ENCODE measurements around the gene KCNQ5. TPM values are rescaled to one million over a fixed set of nuclear protein-coding genes. Genes with fewer than 3 reads are reported as not detected.

The KCNQ5 gene
- total RNA-seq, 4 donors from 2014 or later: 0.96 to 3.4 (median 1.5) TPM

DNA sequence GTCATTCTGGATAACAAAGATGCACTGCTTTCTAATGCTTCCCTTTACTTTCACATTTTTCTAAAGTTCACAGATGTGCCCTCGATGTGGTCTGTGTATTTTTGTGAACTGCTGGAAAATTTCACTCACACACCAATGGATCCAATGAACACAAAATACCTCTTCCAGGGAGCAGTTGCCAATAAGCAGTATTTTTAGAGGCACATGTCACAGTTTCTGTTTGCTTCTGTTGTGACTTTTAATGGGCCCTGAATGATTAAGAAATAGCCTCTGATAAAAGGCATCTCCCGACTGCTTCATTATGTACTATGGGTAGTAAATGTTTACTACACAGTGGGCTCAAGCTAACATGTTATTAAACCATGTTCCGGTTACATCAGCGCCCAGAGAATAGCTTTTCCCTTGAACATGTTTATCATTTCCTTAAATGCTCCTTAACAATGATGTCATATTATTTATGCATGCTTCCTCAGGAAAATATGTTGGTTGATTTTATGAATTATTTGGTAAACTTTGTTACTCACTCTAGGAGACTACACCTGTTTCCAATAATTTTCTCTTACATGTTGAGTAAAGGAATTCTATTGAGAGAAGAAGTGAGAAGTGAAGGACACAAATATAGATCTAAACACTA is 188.0 kb downstream of the KCNQ5 start:
- TF ChIP-seq, protein P1, sequence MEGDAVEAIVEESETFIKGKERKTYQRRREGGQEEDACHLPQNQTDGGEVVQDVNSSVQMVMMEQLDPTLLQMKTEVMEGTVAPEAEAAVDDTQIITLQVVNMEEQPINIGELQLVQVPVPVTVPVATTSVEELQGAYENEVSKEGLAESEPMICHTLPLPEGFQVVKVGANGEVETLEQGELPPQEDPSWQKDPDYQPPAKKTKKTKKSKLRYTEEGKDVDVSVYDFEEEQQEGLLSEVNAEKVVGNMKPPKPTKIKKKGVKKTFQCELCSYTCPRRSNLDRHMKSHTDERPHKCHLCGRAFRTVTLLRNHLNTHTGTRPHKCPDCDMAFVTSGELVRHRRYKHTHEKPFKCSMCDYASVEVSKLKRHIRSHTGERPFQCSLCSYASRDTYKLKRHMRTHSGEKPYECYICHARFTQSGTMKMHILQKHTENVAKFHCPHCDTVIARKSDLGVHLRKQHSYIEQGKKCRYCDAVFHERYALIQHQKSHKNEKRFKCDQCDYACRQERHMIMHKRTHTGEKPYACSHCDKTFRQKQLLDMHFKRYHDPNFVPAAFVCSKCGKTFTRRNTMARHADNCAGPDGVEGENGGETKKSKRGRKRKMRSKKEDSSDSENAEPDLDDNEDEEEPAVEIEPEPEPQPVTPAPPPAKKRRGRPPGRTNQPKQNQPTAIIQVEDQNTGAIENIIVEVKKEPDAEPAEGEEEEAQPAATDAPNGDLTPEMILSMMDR (IDR thresholded peaks at IDR 0.05): no peak
- TF ChIP-seq EP300 (IDR thresholded peaks at IDR 0.05) (no peak), POLR2AphosphoS5 (IDR thresholded peaks at IDR 0.05) (no peak), POLR2A (IDR thresholded peaks at IDR 0.05) (no peak)
- Histone ChIP-seq H3K4me1 (peaks cover 0 to 12% (median 0%) of the 10 kb centered on the region in 3 donors), H3K9me3 (no peaks in the 10 kb centered on the region), H3K27me3 (no peaks in the 10 kb centered on the region), H3K36me3 (no peaks in the 10 kb centered on the region), H3K27ac (no peak overlapping the region), H3K4me3 (no peak overlapping the region)
- WGBS, 2 donors (ENCODE audit: low coverage in 1 of 2): 38 to 52% methylated on average over 4 of the region's 4 CpGs
- no peak for ATAC-seq

DNA sequence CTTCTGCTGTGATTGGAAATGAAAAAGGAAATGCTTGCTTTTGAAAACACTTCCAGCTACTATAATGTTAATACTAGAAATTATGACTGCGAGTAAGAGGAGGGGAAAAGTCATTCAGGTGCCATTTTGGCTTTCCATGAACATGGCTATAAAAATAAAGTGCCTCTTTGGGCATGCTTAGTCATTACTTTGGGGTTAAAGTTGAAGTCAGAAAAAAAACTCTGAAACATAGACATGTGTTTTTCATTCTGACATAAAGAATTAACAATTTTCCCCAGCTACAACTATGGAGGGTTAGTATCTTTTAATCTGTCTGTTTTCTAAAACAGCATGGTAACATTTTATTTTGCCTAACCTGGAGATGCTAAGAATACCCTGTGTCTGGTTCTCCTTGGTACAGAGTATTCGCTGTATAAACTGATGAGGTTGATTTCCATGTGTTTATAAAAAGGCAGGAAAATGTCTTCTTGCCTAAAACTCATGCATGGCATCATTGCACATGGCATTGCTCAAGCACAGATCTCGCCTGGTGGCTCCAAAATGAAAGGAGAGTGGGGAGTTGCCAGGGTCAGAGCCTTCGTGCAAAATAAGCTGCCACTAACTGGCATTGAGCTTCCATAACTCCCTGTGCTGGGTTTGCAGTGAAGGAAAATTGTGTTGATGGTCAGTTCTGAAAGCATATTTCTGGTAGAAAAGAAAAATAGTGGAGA is 188.9 kb downstream of the KCNQ5 start:
- no peaks in the 10 kb centered on the region for H3K27me3 ChIP-seq
- H3K27ac ChIP-seq: no peak overlapping the region
- ATAC-seq: no peak
- H3K9me3 ChIP-seq: no peaks in the 10 kb centered on the region
- peaks cover 0 to 12% (median 0%) of the 10 kb centered on the region in 3 donors for H3K4me1 ChIP-seq
- TF ChIP-seq POLR2AphosphoS5 (IDR thresholded peaks at IDR 0.05) (no peak), EP300 (IDR thresholded peaks at IDR 0.05) (no peak), POLR2A (IDR thresholded peaks at IDR 0.05) (no peak)
- TF ChIP-seq, protein P1 (IDR thresholded peaks at IDR 0.05): no peak
- no peak overlapping the region for H3K4me3 ChIP-seq
- WGBS, 2 donors (ENCODE audit: low coverage in 1 of 2): 71 to 91% methylated on average over 4 of the region's 4 CpGs
- H3K36me3 ChIP-seq: no peaks in the 10 kb centered on the region

DNA sequence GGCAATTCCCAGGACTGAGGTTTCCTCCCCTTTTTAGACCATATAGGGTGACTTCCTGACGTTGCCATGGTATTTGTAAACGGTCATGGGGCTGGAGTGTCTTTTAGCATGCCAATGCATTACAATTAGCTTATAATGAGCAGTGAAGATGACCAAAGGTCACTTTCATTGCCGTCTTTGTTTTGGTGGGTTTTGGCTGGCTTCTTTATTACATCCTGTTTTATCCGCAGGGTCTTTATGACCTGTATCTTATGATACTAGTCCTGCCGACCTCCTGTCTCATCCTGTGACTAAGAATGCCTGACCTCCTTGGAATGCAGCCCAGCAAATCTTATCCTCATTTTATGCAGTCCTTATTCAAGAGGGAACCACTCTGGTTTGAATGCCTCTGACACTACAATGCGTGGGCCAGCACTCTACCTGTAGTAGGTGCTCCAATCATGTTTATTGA is 190.1 kb downstream of the KCNQ5 start:
- TF ChIP-seq EP300 (IDR thresholded peaks at IDR 0.05): no peak
- TF ChIP-seq, protein P1 (IDR thresholded peaks at IDR 0.05): no peak
- no peak for TF ChIP-seq POLR2A (IDR thresholded peaks at IDR 0.05)
- Histone ChIP-seq H3K4me1 (peaks cover 0 to 12% (median 0%) of the 10 kb centered on the region in 3 donors), H3K36me3 (no peaks in the 10 kb centered on the region), H3K9me3 (no peaks in the 10 kb centered on the region), H3K27me3 (no peaks in the 10 kb centered on the region), H3K27ac (no peak overlapping the region), H3K4me3 (no peak overlapping the region)
- WGBS, 2 donors (ENCODE audit: low coverage in 1 of 2): 56 to 64% methylated on average over 4 to 6 of the region's 6 CpGs
- no peak for ATAC-seq

DNA sequence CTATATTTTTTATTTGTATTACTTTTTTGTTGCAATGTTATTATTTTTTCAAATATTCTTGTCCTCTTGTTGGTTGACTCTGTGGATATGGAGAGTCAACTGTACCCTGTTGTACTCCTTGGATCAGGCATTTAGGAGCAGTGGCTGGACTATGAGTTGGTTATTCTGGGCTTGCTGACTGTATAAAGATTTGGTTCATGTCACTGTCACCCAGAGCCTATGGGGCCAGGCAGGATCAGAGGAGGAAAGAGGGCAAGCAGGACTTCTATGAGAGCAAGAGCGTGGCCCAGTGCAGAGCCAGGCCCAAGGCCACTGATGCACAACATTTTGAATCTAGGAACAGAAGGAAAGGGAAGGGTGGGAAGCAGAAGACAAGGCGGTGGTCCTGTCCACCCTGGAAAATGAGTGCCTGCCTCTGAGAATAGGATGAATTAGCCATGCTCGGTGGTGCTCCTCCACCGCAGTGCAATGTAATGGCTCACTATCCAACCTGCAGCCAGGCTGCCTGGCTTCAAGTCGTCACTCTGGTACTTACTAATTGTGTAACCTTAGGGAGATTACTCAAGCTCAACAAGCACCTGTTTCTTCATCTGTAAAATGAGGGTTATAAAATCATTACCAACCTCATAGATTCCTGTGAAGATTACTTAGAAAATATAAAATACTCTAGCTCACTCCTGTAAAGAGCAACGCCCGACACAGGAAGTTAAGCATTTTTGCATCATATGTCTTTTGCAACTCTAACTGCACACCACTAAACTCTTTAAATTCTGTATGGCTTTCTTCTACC is 192.1 kb downstream of the KCNQ5 start:
- Histone ChIP-seq H3K36me3 (no peaks in the 10 kb centered on the region), H3K4me1 (peaks cover 0 to 12% (median 0%) of the 10 kb centered on the region in 3 donors), H3K4me3 (no peak overlapping the region), H3K27me3 (no peaks in the 10 kb centered on the region), H3K9me3 (no peaks in the 10 kb centered on the region), H3K27ac (no peak overlapping the region)
- WGBS, 2 donors (ENCODE audit: low coverage in 1 of 2): 77 to 78% methylated on average over 6 to 7 of the region's 7 CpGs
- ATAC-seq: no peak
- no peak for TF ChIP-seq EP300 (IDR thresholded peaks at IDR 0.05)
- TF ChIP-seq POLR2AphosphoS5 (IDR thresholded peaks at IDR 0.05): no peak
- TF ChIP-seq POLR2A (IDR thresholded peaks at IDR 0.05): no peak
- TF ChIP-seq, protein P1 (IDR thresholded peaks at IDR 0.05): no peak
